GM21390 (cell line): ENCODE measurements around the gene SEC24B.
A peak's percentile ranks its signal among the peaks of the same experiment; 100 is the strongest.
"Not testable (repeated sequence)": the region's sequence is repeated elsewhere in the genome, so short reads cannot be mapped to it uniquely, and the experiment has no call there.

Source experiments
- ATAC-seq: cut with Tn5 transposase; IDR thresholded peaks from one replicate; pipeline ENCODE4 v1.9.1; 2021; ENCODE audit not compliant: unreplicated experiment

Gene SEC24B

GRCh38 chr4:109432203-109432602 lies 1.4 kb upstream of the SEC24B start:
- ATAC-seq, result no peak

- ATAC-seq, result no peak
Observed at GRCh38 chr4:109432696-109433095, 919 bp upstream of the SEC24B start.

- ATAC-seq, result peak; percentile 46
Observed at GRCh38 chr4:109434007-109434971, 674 bp downstream of the SEC24B start.

GRCh38 chr4:109435635-109436034 lies 2.0 kb downstream of the SEC24B start:
- ATAC-seq, result no peak

- no peak for ATAC-seq
Observed at GRCh38 chr4:109436504-109436903, 2.9 kb downstream of the SEC24B start.

GRCh38 chr4:109440948-109441347 lies 7.3 kb downstream of the SEC24B start:
- no peak for ATAC-seq

- no peak for ATAC-seq
Observed at GRCh38 chr4:109441862-109442458, 8.3 kb downstream of the SEC24B start.

- ATAC-seq, result peak; percentile 70
Observed at GRCh38 chr4:109444182-109444844, 10.7 kb downstream of the SEC24B start.

GRCh38 chr4:109447278-109447677 lies 13.7 kb downstream of the SEC24B start:
- no peak for ATAC-seq

GRCh38 chr4:109451544-109452273 lies 18.1 kb downstream of the SEC24B start:
- no peak for ATAC-seq

GRCh38 chr4:109453110-109453509 lies 19.5 kb downstream of the SEC24B start:
- not testable (repeated sequence) for ATAC-seq

GRCh38 chr4:109462297-109462696 lies 28.7 kb downstream of the SEC24B start:
- ATAC-seq, result peak; percentile 70

- ATAC-seq, result no peak
Observed at GRCh38 chr4:109462802-109463201, 29.2 kb downstream of the SEC24B start.

- ATAC-seq, result no peak
Observed at GRCh38 chr4:109465069-109465468, 31.5 kb downstream of the SEC24B start.

- ATAC-seq, result no peak
Observed at GRCh38 chr4:109469915-109470314, 36.3 kb downstream of the SEC24B start.

- no peak for ATAC-seq
Observed at GRCh38 chr4:109472343-109472761, 38.7 kb downstream of the SEC24B start.

- ATAC-seq, result no peak
Observed at GRCh38 chr4:109473824-109474223, 40.2 kb downstream of the SEC24B start.

GRCh38 chr4:109486007-109486406 lies 52.4 kb downstream of the SEC24B start:
- ATAC-seq, result no peak

- ATAC-seq, result no peak
Observed at GRCh38 chr4:109494563-109494962, 60.9 kb downstream of the SEC24B start.

- ATAC-seq, result no peak
Observed at GRCh38 chr4:109495514-109495913, 61.9 kb downstream of the SEC24B start.

GRCh38 chr4:109496875-109497274 lies 63.3 kb downstream of the SEC24B start:
- ATAC-seq, result no peak
